Measurements from ENCODE around the gene IL16. TPM values are rescaled to one million over a fixed set of nuclear protein-coding genes. Genes with fewer than 3 reads are reported as not detected.

Gene IL16
- total RNA-seq, 4 donors from 2014 or later: 4.9 to 11.5 (median 8.4) TPM

DNA sequence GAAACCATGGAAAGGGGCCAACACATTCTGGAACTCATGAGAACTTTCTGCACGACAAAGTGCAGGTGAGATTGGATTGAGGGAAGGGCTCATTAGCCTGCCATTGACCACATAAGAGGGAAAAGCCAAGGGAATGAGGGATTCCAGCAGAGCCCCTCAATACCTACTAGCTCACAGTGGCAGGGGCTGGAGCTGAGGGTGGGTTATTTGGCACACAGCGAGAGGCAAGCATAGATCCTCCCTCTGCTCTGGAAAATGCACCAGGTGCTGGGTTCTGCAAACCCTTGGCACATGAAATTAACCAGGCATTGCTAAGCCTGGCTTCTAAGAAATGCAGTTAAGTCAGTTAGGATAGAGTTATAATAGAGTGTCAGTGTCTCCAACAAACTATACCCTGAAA lies 60.8 kb downstream of the IL16 start:
- H3K4me1 ChIP-seq: peaks cover 0 to 4% of the 10 kb centered on the region in 2 donors
- no peaks in the 10 kb centered on the region for H3K36me3 ChIP-seq
- no peak overlapping the region for H3K4me3 ChIP-seq (replicated peaks in 1 of 3)
- no peaks in the 10 kb centered on the region for H3K27me3 ChIP-seq
- intact Hi-C loops (cut with DNase I): no loop called here
- no peak for TF ChIP-seq POLR2A (IDR thresholded peaks at IDR 0.05)
- TF ChIP-seq, protein P1, sequence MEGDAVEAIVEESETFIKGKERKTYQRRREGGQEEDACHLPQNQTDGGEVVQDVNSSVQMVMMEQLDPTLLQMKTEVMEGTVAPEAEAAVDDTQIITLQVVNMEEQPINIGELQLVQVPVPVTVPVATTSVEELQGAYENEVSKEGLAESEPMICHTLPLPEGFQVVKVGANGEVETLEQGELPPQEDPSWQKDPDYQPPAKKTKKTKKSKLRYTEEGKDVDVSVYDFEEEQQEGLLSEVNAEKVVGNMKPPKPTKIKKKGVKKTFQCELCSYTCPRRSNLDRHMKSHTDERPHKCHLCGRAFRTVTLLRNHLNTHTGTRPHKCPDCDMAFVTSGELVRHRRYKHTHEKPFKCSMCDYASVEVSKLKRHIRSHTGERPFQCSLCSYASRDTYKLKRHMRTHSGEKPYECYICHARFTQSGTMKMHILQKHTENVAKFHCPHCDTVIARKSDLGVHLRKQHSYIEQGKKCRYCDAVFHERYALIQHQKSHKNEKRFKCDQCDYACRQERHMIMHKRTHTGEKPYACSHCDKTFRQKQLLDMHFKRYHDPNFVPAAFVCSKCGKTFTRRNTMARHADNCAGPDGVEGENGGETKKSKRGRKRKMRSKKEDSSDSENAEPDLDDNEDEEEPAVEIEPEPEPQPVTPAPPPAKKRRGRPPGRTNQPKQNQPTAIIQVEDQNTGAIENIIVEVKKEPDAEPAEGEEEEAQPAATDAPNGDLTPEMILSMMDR (IDR thresholded peaks at IDR 0.05): no peak
- H3K27ac ChIP-seq: no peak overlapping the region
- DNase-seq: no peak
- H3K9me3 ChIP-seq: no peaks in the 10 kb centered on the region
- 40 to 41% methylated on average over 2 of the region's 2 CpGs for WGBS, 2 donors

DNA sequence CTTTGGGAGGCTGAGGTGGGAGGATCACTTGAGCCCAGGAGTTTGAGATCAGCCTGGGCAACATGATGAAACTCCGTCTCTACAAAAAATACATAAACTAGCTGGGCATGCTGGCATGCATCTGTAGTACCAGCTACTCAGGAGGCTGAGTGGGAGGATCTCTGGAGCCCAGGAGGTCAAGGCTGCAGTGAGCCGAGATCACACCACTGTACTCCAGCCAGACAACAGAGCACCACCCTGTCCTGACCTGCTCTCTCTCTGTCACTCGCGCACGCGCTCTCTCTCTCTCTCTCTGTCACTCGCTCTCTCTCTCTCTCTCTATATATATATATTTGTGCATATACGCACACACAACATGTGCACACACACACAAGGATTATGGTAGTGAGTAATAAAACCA lies 61.8 kb downstream of the IL16 start:
- no peak overlapping the region for H3K4me3 ChIP-seq (replicated peaks in 1 of 3)
- DNase-seq: no peak
- no peak overlapping the region for H3K27ac ChIP-seq
- H3K27me3 ChIP-seq: no peaks in the 10 kb centered on the region
- intact Hi-C loops (cut with DNase I): no loop called here
- TF ChIP-seq, protein P1 (IDR thresholded peaks at IDR 0.05): no peak
- TF ChIP-seq POLR2A (IDR thresholded peaks at IDR 0.05): no peak
- no peaks in the 10 kb centered on the region for H3K9me3 ChIP-seq
- H3K4me1 ChIP-seq: peaks cover 0 to 4% of the 10 kb centered on the region in 2 donors
- H3K36me3 ChIP-seq: no peaks in the 10 kb centered on the region
- 91 to 95% methylated on average over 8 of the region's 8 CpGs for WGBS, 2 donors

DNA sequence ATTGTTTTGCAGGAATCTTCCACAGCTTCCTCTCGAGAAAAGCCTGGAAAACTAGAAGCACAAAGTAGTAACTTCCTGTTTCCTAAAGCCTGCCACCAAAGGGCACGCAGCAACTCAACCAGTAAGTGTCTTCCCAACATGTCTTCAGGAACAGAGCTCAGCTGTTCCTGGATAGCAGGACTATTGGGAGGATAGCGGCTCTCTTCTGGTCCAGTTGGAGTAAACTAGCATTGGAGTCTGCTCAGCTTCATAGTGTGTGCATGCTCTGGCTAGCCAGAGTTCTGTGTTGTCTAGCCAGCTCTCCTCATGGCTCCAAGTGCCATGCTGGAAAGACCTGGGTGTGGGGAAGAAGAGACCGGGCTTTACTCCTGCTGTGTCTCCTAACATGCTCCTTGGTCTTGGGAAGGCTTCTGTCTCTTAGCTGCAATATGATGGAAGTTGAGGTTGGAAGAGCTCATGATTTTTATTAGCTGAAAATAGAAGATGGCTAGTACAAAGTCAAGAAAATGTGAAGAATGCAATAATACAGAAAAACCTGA lies 63.1 kb downstream of the IL16 start:
- Histone ChIP-seq H3K9me3 (no peaks in the 10 kb centered on the region), H3K4me3 (replicated peaks in 1 of 3) (no peak overlapping the region), H3K4me1 (peaks cover 0 to 4% of the 10 kb centered on the region in 2 donors), H3K27ac (no peak overlapping the region), H3K36me3 (no peaks in the 10 kb centered on the region), H3K27me3 (no peaks in the 10 kb centered on the region)
- intact Hi-C loops (cut with DNase I): loop anchor here (10.0 kb wide), 1 partner anchor 285 kb away; no protein-coding TSS in a partner anchor
- 76 to 80% methylated on average over 4 of the region's 4 CpGs for WGBS, 2 donors
- DNase-seq: no peak
- no peak for TF ChIP-seq POLR2A (IDR thresholded peaks at IDR 0.05)
- TF ChIP-seq, protein P1 (IDR thresholded peaks at IDR 0.05): no peak

DNA sequence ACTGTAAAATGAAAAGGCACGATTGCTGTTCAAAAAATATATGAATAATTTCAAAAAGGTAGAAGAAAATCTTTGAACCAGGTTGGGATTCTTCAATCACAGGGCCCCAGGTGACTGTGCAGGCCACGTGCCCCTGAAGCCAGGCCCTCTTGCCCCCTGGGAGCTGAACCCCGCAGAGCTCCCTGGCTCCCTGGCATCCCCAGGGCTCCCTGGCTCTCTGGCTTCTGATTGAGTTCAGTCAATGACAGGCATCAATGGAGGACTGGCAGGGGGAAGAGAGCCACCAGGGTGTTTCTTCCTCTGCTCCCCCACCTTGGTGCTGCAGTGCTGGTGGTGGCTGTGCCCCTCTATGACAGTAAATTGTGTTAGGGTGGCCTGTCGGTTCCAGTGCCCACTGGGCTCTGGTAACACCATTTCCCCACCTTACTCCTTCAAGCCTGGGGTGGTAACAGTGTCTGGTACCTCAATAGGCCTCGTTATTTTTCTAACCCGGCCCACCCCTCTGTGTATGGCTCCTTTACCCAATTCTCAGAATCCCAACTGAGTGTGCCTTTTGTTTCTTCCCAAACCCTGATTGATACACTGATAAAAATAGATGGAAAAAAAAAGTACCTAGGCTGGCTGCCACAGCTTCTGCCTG lies 64.6 kb downstream of the IL16 start:
- H3K9me3 ChIP-seq: no peaks in the 10 kb centered on the region
- peaks cover 4 to 12% of the 10 kb centered on the region in 2 donors for H3K4me1 ChIP-seq
- intact Hi-C loops (cut with DNase I): loop anchor here (10.0 kb wide), 1 partner anchor 286 kb away; no protein-coding TSS in a partner anchor
- 82 to 84% methylated on average over 6 of the region's 6 CpGs for WGBS, 2 donors
- no peak overlapping the region for H3K4me3 ChIP-seq (replicated peaks in 1 of 3)
- TF ChIP-seq, protein P1 (IDR thresholded peaks at IDR 0.05): no peak
- TF ChIP-seq POLR2A (IDR thresholded peaks at IDR 0.05): no peak
- no peak for DNase-seq
- H3K27ac ChIP-seq: no peak overlapping the region
- no peaks in the 10 kb centered on the region for H3K36me3 ChIP-seq
- no peaks in the 10 kb centered on the region for H3K27me3 ChIP-seq

DNA sequence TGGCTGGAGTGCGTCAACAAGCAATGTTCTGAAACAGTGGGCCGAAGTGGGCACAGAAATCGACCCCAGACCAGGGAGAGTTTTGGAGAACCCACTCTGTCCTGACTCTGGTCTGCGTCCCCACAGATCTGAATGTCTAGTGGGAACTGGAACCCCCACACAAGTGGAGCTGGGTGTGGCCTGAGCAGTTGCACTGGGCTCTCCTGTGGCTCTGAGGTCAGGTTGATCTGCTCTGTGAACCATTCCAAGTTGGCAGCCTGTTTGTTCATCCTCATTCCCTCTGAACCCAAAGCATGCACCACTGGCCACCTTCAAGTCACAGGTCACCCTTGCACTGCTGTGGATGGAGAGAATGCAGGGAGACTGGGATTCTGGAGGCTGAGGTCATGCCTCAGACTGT lies 66.8 kb downstream of the IL16 start:
- 87 to 95% methylated on average over 4 of the region's 4 CpGs for WGBS, 2 donors
- TF ChIP-seq, protein P1 (IDR thresholded peaks at IDR 0.05): no peak
- TF ChIP-seq POLR2A (IDR thresholded peaks at IDR 0.05): no peak
- DNase-seq: no peak
- Histone ChIP-seq H3K27me3 (no peaks in the 10 kb centered on the region), H3K9me3 (no peaks in the 10 kb centered on the region), H3K27ac (no peak overlapping the region), H3K36me3 (no peaks in the 10 kb centered on the region), H3K4me3 (replicated peaks in 1 of 3) (no peak overlapping the region), H3K4me1 (peaks cover 5 to 9% of the 10 kb centered on the region in 2 donors)
- intact Hi-C loops (cut with DNase I): loop anchor here (10.0 kb wide), 1 partner anchor 289 kb away; no protein-coding TSS in a partner anchor
